NAMALWA (cell line): ENCODE results near the gene REEP3.
"Not testable (repeated sequence)": the region's sequence is repeated elsewhere in the genome, so short reads cannot be mapped to it uniquely, and the experiment has no call there.

Source experiments
- DNase-seq: peaks from one replicate; pipeline ENCODE4 v3.0.0-alpha.2; 2015; ENCODE audit warnings: low spot score

REEP3 gene

DNA sequence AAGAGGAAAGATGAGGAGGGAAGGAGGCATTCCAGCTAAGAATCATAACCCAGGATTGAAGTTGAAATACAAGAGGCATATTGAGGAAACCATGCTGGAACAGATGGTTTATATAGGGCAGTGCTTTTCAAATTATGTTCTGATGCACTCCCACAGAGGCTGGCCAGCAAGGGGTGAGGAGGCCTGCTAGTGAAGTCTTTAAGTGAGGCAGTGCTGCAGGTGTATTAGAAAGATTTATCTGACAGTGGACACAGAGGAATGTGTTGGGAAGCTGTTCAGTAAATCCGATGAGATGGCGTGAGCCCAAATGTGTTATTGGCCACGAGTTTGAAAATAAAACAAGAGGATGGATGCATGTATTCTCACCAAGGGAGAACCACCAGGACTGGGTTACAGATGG, 28.6 kb downstream of the REEP3 start:
- no peak for DNase-seq

DNA sequence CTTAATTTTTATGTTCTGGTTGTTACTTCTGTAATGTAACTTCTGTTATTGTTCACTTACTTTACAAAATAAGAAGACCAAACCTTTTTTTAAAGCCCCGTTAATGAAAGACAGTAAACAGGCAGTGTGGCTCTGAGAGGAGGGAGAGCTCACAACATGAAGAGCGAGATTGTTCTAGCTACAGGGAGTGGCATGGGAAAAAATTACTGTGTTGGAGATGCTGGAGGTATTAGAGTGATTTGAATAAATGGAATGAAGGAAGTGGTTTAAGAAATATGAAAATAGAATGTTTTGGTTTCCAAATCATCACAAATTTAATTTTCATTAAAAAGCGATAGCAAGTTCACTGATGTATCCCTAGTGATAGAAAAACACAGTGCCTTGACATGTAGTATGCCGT, 31.8 kb downstream of the REEP3 start:
- DNase-seq, result no peak

GRCh38 chr10:63553473-63553872, 32.3 kb downstream of the REEP3 start:
- DNase-seq, result no peak

- DNase-seq, result peak; percentile 66
These were observed 33.5 kb downstream of the REEP3 start for GRCh38 chr10:63554657-63555056.

- no peak for DNase-seq
These were observed 34.1 kb downstream of the REEP3 start for GRCh38 chr10:63555330-63555729.

DNA sequence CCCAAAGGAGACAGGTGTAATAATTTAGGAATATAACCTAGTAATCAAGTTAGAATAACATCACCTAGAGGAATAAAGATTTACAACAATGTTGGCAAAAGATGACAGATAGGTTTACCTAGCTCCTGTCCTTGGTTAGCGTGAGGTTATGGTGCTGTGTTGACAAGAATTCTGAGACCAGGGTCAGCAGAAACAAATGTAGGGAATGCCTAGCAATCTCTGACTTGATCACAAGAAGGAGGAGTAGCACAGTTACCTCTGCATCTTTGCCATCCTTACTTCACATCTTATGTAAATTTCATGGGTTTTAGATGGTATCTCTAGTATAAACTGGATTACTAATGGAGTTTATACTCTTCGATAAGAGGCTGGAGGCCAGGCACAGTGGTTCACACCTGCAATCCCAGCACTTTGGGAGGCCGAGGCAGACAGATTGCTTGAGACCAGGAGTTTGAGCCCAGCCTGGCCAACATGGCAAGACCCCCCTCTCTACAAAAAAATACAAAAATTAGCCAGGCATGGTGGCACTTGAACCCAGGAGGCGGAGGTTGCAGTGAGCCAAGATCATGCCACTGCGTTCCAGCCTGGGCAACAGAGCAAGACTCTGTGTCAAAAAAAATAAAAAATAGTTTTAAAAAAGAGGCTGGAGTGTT, 37.1 kb downstream of the REEP3 start:
- no peak for DNase-seq

DNA sequence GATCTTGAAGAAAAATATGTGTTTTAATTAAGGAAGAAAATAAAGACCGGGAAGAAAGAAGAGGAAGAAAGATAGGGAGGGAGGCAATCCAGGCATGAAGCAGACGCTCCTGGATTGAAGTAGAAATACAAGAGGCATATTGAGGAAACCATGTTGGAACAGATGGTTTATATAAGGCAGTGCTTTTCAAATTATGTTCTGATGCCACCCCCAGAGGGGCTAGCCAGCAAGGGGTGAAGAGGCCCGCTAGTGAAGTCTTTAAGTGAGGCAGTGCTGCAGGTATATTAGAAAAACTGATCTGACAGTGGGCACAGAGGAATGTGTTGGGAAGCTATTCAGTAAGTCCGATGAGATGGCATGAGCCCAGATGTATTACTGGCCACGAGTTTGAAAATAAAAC, 40.1 kb downstream of the REEP3 start:
- no peak for DNase-seq

GRCh38 chr10:63562391-63562790, 41.2 kb downstream of the REEP3 start:
- DNase-seq, result no peak

DNA sequence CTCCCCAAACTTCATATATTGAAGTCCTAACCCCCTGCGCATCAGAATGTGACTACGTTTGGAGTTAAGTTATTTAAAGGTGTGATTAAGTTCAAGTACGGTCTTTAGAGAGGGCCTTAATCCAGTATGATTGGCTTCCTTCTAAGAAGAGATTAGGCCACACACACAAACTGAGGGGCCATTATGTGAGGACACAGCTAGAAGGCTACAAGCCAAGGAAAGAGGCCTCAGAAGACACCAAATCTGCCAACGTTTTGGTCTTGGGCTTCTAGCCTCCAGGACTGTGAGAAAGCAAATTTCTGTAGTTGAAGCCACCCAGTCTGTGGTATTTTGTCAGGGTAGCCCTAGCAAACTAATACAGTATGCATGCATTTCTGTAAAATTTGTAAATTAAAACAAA, 41.7 kb downstream of the REEP3 start:
- no peak for DNase-seq

- DNase-seq, result no peak
These were observed 42.4 kb downstream of the REEP3 start for GRCh38 chr10:63563623-63564022.

- not testable (repeated sequence) for DNase-seq
These were observed 43.5 kb downstream of the REEP3 start for GRCh38 chr10:63564731-63565130.

DNA sequence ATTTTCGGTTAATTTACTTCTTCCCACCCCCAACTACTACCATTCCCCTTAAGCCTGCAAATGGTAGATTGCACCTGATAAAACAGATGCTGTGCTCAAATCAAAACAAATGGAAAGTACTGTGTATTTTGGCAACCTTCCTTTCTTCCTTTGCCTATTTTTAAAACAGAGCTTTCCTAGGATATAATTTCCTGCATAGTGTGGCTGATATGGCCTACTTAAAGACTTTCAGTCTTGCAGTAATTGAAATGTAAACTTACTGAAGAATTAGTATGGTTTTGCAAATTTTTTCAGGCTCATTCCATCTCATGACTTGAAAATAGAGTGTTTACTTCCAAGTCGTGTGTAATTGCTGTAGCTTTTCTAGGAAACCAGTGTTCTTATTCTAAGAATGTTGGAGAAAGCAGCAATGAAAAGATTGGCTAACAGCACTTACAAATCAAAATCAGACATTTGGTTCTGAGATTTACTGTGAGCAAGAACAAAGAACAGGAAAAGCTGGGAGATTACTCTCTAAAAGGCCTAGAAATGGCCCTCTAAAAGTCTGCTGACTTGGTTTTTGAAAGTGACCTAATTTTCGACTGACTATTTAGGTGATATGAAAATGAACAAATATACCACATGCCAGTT, 52.0 kb downstream of the REEP3 start:
- DNase-seq, result no peak

- DNase-seq, result no peak
These were observed 52.8 kb downstream of the REEP3 start for GRCh38 chr10:63574011-63574410.

- no peak for DNase-seq
These were observed 55.3 kb downstream of the REEP3 start for GRCh38 chr10:63576501-63576900.

- DNase-seq, result no peak
These were observed 57.3 kb downstream of the REEP3 start for GRCh38 chr10:63578501-63578900.

GRCh38 chr10:63579371-63580014, 58.3 kb downstream of the REEP3 start:
- no peak for DNase-seq

- no peak for DNase-seq
These were observed 61.5 kb downstream of the REEP3 start for GRCh38 chr10:63582690-63583089.

DNA sequence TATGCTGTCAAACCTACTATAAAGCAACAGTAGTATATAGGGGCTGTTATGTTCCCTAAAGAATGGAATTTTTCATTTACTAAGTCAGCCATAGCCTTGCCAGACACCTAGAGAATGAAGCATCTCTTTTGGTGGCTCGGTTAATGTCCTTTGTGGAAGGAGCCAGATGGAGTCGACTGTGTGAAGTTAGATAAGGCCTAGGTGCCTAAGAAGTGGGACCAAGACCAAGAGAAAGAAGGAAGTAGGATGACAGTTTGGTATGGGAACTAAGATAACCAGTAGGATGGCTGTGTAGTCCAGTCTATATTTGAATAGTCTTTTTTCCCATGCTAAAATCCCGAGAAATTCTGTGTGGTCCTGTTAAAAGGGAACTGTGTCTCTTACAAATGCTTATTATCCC, 62.2 kb downstream of the REEP3 start:
- DNase-seq, result no peak

- no peak for DNase-seq
These were observed 62.9 kb downstream of the REEP3 start for GRCh38 chr10:63583909-63584724.

GRCh38 chr10:63584725-63585035, 63.5 kb downstream of the REEP3 start:
- DNase-seq, result no peak

DNA sequence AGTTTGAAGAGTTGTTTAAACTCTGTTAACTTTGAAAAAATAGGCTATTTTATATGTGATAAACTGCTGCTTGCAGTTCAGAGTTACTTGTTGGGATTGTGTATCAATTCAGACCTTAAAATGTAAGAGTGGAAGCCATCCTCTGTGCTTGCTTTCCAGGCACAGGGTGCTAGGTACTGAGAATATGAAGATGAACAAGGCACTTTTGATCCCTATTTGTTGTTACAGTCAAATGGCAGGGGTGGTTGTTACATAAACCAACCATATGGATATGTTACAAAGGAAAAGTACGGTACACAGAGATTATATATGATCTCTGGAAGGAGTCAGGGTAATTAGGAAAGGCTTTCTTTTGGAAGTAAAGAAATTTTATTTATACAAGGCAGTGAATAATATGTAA, 63.8 kb downstream of the REEP3 start:
- no peak for DNase-seq

DNA sequence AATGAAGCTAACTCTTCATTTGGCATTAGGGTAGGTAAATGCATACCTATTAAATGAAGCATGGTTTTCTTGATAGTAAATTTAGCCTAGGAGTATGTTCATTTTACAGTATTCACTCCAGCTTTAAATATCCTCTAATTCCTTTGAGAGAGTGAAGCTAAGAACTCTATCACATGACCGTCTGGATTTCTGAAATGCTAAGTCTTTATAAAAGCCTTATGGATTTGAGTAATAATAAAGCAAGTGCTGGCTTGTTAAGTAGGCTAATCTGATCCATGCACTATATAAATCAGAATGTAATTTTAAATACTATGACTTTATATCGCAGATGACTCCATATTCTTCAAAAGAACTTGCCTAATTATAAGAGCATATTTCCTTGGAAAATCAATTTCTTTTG, 64.8 kb downstream of the REEP3 start:
- no peak for DNase-seq

GRCh38 chr10:63587191-63587590, 66.0 kb downstream of the REEP3 start:
- DNase-seq, result no peak
